Adrenal gland (tissue), 19 donors: ENCODE measurements around the gene ASPHD1. TPM values are rescaled to one million over a fixed set of nuclear protein-coding genes. Genes with fewer than 3 reads are reported as not detected.

Experiments
- DNase-seq, 7 donors: peaks; one replicate each; pipeline ENCODE4 v3.0.0-alpha.2; 2019 to 2020
- H3K27ac ChIP-seq, 5 donors: fragments of 200-600 bp; sonication (generic) in 4 of 5; 1 replicate in 3 of 5; 2 replicates in 2 of 5; pipeline versions ENCODE4 v1.5.1 to v1.8.0; 2016 to 2020; ENCODE audit warnings: mild to moderate bottlenecking in 1 of 5
- H3K27me3 ChIP-seq: fragments of 200-600 bp; 2 replicates; pipeline ENCODE4 v1.8.0; 2021
- H3K36me3 ChIP-seq, 2 donors: fragments of 200-600 bp; replicated peaks in 1 of 2; 1 replicate in 1 of 2; 2 replicates in 1 of 2; pipeline versions ENCODE4 v1.5.1 to v1.8.0; 2018 to 2022
- H3K4me1 ChIP-seq, 2 donors: fragments of 200-600 bp; replicated peaks in 1 of 2; 1 replicate in 1 of 2; 2 replicates in 1 of 2; pipeline versions ENCODE4 v1.5.1 to v1.8.0; 2018 to 2021
- H3K4me3 ChIP-seq, 4 donors: fragments of 200-600 bp; sonication (generic) in 3 of 4; one replicate each; pipeline ENCODE4 v1.5.1; 2016 to 2018
- H3K9me3 ChIP-seq, 3 donors: fragments of 200-600 bp; sonication (generic) in 1 of 3; replicated peaks in 1 of 3; 1 replicate in 2 of 3; 2 replicates in 1 of 3; pipeline versions ENCODE4 v1.5.1 to v1.8.0; 2016 to 2021
- CTCF ChIP-seq, 6 experiments: fragments of 450-650 bp in 4 of 6; fragments of 200-600 bp in 2 of 6; sonication (generic) in 1 of 6; IDR thresholded peaks; 1 replicate in 5 of 6; 2 replicates in 1 of 6; pipeline versions ENCODE4 v1.5.1 to v1.8.0; 2016 to 2021; ENCODE audit warnings: antibody characterized with exemption in 6 of 6, mild to moderate bottlenecking in 2 of 6, moderate library complexity in 1 of 6
- POLR2A ChIP-seq, 2 donors: fragments of 450-650 bp; IDR thresholded peaks; one replicate each; pipeline ENCODE4 v1.6.1; 2017; ENCODE audit warnings: antibody characterized with exemption in 2 of 2, mild to moderate bottlenecking in 2 of 2, moderate library complexity in 1 of 2
- WGBS, 4 donors: extraction: QIAGEN DNeasy Blood & Tissue Kit in 2 of 4; methylation state at CpG; one replicate each; pipeline versions ENCODE4 v1.1.5 to v1.1.7; 2013 to 2017; 5-methylcytosine and 5-hydroxymethylcytosine counted together
- intact Hi-C, 2 donors: fragments of 100-400 bp; cut with DNase I; formaldehyde crosslinking; loops; one replicate each; pipeline versions ENCODE4 v1.14.1 to v1.15.0; 2022 to 2023
- long read RNA-seq, 10 donors: library from polyadenylated mRNA in 3 of 10; unstranded in 2 of 10; stranded (forward) in 1 of 10; transcript quantifications; one replicate each; pipeline ENCODE4 v2.0.0 and lab custom pipeline, GENCODE V29; 2021 to 2026
- polyA plus RNA-seq, 3 donors: library from polyadenylated mRNA; stranded (reverse); fragments of 200-250 nt in 2 of 3; fragments of 350-450 nt in 1 of 3; fragmentation: Illumina TruSeq in 1 of 3; extraction: RNeasy Lipid Tissue Mini Kit (QIAGEN cat#74804) in 1 of 3; gene quantifications; one replicate each; pipeline ENCODE4 v1.2.3, GENCODE V29; 2013 to 2014
- total RNA-seq, 9 donors: library from RNA; depleted of rRNA in 4 of 9; stranded (reverse); fragments of >200 nt in 4 of 9; fragments of 120-200 nt in 1 of 9; fragmentation: NEBNext Ultra II Directional in 1 of 9; extraction: Animal tissue kit (Norgen Biotek cat#: 25700) in 1 of 9; gene quantifications; one replicate each; pipeline versions ENCODE4 v1.1.0 to v1.2.4, GENCODE V29; 2013 to 2023
- donor health status: healthy with polysubstance abuse.
- donor health status: Bipolar disorder and iron deficiency.
- donor health status: DM: yes; HTN: yes; CAD: no.
- donor health status: DM: no; HTN: no; CAD: no.
- donor health status: DM: no; HTN: no; CAD: no.
- donor health status: DM: yes; HTN: yes; CAD: no.

The ASPHD1 gene
- total RNA-seq (1 to 10 TPM in 7 of 9 donors, under 1 TPM in 2; 0.34 to 9.3 (median 4.4) TPM), polyA plus RNA-seq (10 to 100 TPM in 1 of 3 donors, 1 to 10 TPM in 2; 2.4 to 15.8 (median 7.2) TPM)
- long read RNA-seq, donor 1, partial matches to known transcripts = 0 of 7 reads
- long read RNA-seq, donor 1, other reads (novel, unspliced or antisense) = 6 of 7 reads
- long read RNA-seq, donor 2 = 0 reads
- long read RNA-seq, donor 3 = 0 reads
- long read RNA-seq, donor 4 = 0 reads
- long read RNA-seq, donor 5, partial matches to known transcripts = 0 of 5 reads
- long read RNA-seq, donor 5, other reads (novel, unspliced or antisense) = 2 of 5 reads
- long read RNA-seq, donor 6, partial matches to known transcripts = 0 of 3 reads
- long read RNA-seq, donor 6, other reads (novel, unspliced or antisense) = 2 of 3 reads
- long read RNA-seq, donor 7 = 0 reads
- long read RNA-seq, donor 8 = 0 reads
- long read RNA-seq, donor 9, partial matches to known transcripts = 0 of 1 reads
- long read RNA-seq, donor 9, other reads (novel, unspliced or antisense) = 0 of 1 reads
- long read RNA-seq, donor 10, partial matches to known transcripts = 0 of 2 reads
- long read RNA-seq, donor 10, other reads (novel, unspliced or antisense) = 0 of 2 reads

GRCh38 chr16:29900102-29900887, at the start of gene ASPHD1:
Gene ASPHD1 (plus strand): TSS chr16:29900488. CDS start chr16:29900972, 484 bp downstream.
- H3K9me3 ChIP-seq = no peaks in the 10 kb centered on the region
- H3K4me3 ChIP-seq = peak within 1 kb of the TSS in 2 of 4 donors; percentile 67 to 79
- DNase-seq = peak; percentile 75 to 89 (median 84)
- H3K27me3 ChIP-seq = no peaks in the 10 kb centered on the region
- intact Hi-C loops = no loop called here
- TF ChIP-seq POLR2A (IDR thresholded peaks at IDR 0.05) (no peak), CTCF (IDR thresholded peaks at IDR 0.05) (no peak)
- no peaks in the 10 kb centered on the region for H3K36me3 ChIP-seq
- H3K4me1 ChIP-seq = peaks cover 10 to 14% of the 10 kb centered on the region in 2 donors
- WGBS, 4 donors = 0 to 1% (median 1%) methylated on average over 18 to 67 of the region's 67 CpGs
- peak within 1 kb of the TSS in 4 of 5 donors; percentile 21 to 78 (median 56) for H3K27ac ChIP-seq

GRCh38 chr16:29850998-29851397, 49.3 kb upstream of the ASPHD1 start:
- Histone ChIP-seq H3K4me1 (no peaks in the 10 kb centered on the region), H3K27me3 (no peaks in the 10 kb centered on the region), H3K9me3 (no peaks in the 10 kb centered on the region), H3K36me3 (peaks cover 0 to 24% of the 10 kb centered on the region in 2 donors), H3K4me3 (no peak overlapping the region), H3K27ac (no peak overlapping the region)
- TF ChIP-seq CTCF (IDR thresholded peaks at IDR 0.05) (no peak), POLR2A (IDR thresholded peaks at IDR 0.05) (no peak)
- DNase-seq = no peak
- 78 to 94% (median 87%) methylated on average over 3 of the region's 3 CpGs for WGBS, 4 donors
- intact Hi-C loops = no loop called here

GRCh38 chr16:29852654-29853053, 47.6 kb upstream of the ASPHD1 start:
- TF ChIP-seq CTCF (IDR thresholded peaks at IDR 0.05) (no peak), POLR2A (IDR thresholded peaks at IDR 0.05) (no peak)
- WGBS, 4 donors = 58 to 68% (median 62%) methylated on average over 7 of the region's 7 CpGs

More at GRCh38 chr16:29852654-29853053, 47.6 kb upstream of the ASPHD1 start:
- Histone ChIP-seq H3K4me3 (no peak overlapping the region), H3K4me1 (peaks cover 0 to 12% of the 10 kb centered on the region in 2 donors), H3K27me3 (no peaks in the 10 kb centered on the region), H3K36me3 (peaks cover 0 to 7% of the 10 kb centered on the region in 2 donors), H3K9me3 (no peaks in the 10 kb centered on the region), H3K27ac (no peak overlapping the region)
- peak in 4 of 7 donors; percentile 23 to 64 (median 38) for DNase-seq
- intact Hi-C loops = no loop called here
